Thoracic aorta (tissue), 2 donors: ENCODE data around the gene CAB39L. TPM values are rescaled to one million over a fixed set of nuclear protein-coding genes. Genes with fewer than 3 reads are reported as not detected.

ENCODE experiments used
- ATAC-seq: fragments of 150-250 bp; one replicate; pipeline ENCODE4 v1.8.0; 2017; ENCODE audit warnings: low read depth; ENCODE audit not compliant: insufficient number of reproducible peaks, low FRiP score
- DNase-seq: peaks from one replicate; pipeline ENCODE4 v3.0.0-alpha.2; 2020; ENCODE audit warnings: low spot score
- H3K27ac ChIP-seq, 2 donors: fragments of 200-600 bp; sonication (generic); 1 replicate in 1 of 2; 2 replicates in 1 of 2; pipeline ENCODE4 v1.5.1; 2016; ENCODE audit warnings: mild to moderate bottlenecking in 2 of 2, moderate library complexity in 2 of 2
- H3K27me3 ChIP-seq: fragments of 200-600 bp; sonication (generic); replicated peaks from 2 replicates; pipeline ENCODE4 v1.6.0; 2016; ENCODE audit warnings: mild to moderate bottlenecking; ENCODE audit not compliant: insufficient read depth
- H3K36me3 ChIP-seq: fragments of 200-600 bp; sonication (generic); one replicate; pipeline ENCODE4 v1.5.1; 2016
- H3K4me1 ChIP-seq, 2 donors: fragments of 200-600 bp; sonication (generic); 1 replicate in 1 of 2; 2 replicates in 1 of 2; pipeline versions ENCODE4 v1.5.1 to v1.6.0; 2016; ENCODE audit warnings: low read depth in 2 of 2, mild to moderate bottlenecking in 1 of 2; ENCODE audit not compliant: control insufficient read depth in 1 of 2
- H3K4me3 ChIP-seq: fragments of 200-600 bp; sonication (generic); 2 replicates; pipeline ENCODE4 v1.5.1; 2016; ENCODE audit warnings: mild to moderate bottlenecking
- H3K9me3 ChIP-seq: fragments of 200-600 bp; sonication (generic); 2 replicates; pipeline ENCODE4 v1.5.1; 2016
- total RNA-seq, 2 donors: library from RNA; depleted of rRNA; stranded (reverse); fragments of >200 nt; gene quantifications; one replicate each; pipeline versions ENCODE4 v1.1.0 to v1.2.3, GENCODE V29; 2016
- TF ChIP-seq, protein P1 (sequence below): fragments of 200-600 bp; sonication (generic); IDR thresholded peaks from one replicate; pipeline ENCODE4 v1.5.1; 2019; ENCODE audit warnings: antibody characterized with exemption

The CAB39L gene
- total RNA-seq, 2 donors from 2014 or later, result 38.7 to 46.7 TPM

GRCh38 chr13:49466292-49466838 lies 22.5 kb upstream of the CAB39L start:
- DNase-seq (no peak), ATAC-seq (no peak)
- no peak overlapping the region for H3K27ac ChIP-seq
- H3K27me3 ChIP-seq, result no peaks in the 10 kb centered on the region
- H3K4me3 ChIP-seq, result no peak overlapping the region
- peaks cover 12% of the 10 kb centered on the region for H3K36me3 ChIP-seq
- no peaks in the 10 kb centered on the region for H3K4me1 ChIP-seq
- H3K9me3 ChIP-seq, result no peaks in the 10 kb centered on the region
- TF ChIP-seq, protein P1, sequence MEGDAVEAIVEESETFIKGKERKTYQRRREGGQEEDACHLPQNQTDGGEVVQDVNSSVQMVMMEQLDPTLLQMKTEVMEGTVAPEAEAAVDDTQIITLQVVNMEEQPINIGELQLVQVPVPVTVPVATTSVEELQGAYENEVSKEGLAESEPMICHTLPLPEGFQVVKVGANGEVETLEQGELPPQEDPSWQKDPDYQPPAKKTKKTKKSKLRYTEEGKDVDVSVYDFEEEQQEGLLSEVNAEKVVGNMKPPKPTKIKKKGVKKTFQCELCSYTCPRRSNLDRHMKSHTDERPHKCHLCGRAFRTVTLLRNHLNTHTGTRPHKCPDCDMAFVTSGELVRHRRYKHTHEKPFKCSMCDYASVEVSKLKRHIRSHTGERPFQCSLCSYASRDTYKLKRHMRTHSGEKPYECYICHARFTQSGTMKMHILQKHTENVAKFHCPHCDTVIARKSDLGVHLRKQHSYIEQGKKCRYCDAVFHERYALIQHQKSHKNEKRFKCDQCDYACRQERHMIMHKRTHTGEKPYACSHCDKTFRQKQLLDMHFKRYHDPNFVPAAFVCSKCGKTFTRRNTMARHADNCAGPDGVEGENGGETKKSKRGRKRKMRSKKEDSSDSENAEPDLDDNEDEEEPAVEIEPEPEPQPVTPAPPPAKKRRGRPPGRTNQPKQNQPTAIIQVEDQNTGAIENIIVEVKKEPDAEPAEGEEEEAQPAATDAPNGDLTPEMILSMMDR, result no peak

DNA sequence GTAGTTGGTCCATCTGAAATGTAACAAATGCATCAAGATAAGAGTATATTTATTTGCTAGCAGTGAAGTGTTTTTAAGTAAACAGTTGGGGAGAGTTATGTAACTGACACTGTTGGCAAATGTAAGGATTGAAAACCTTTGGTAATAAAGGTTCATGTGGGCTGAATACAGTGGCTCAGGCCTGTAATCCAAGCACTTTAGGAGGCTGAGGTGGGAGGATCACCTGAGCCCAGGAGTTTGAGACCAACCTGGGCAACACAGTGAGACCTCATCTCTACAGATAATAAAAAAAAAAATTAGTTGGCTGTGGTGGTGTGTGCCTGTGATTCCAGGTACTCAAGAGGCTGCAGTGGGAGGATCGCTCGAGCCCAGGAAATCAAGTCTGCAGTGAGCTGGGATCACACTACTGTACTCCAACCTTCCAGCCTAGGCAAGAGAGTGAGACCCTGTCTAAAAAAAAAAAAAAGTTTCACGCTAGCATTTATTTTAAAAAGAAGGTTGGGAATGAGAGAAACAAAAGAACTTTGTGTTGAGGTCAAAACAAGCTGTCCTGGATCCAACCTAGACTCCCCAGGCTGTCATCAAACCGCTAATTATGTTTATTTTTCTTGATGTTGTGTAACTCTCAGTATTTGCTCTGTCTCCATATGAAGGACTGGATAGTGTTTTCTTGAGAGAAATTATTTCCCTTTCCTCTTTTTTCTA lies 20.9 kb upstream of the CAB39L start:
- no peak overlapping the region for H3K4me3 ChIP-seq
- H3K27me3 ChIP-seq, result no peaks in the 10 kb centered on the region
- DNase-seq (no peak), ATAC-seq (no peak)
- H3K27ac ChIP-seq, result no peak overlapping the region
- H3K36me3 ChIP-seq, result peaks cover 17% of the 10 kb centered on the region
- TF ChIP-seq, protein P1, result no peak
- no peaks in the 10 kb centered on the region for H3K9me3 ChIP-seq
- H3K4me1 ChIP-seq, result no peaks in the 10 kb centered on the region

DNA sequence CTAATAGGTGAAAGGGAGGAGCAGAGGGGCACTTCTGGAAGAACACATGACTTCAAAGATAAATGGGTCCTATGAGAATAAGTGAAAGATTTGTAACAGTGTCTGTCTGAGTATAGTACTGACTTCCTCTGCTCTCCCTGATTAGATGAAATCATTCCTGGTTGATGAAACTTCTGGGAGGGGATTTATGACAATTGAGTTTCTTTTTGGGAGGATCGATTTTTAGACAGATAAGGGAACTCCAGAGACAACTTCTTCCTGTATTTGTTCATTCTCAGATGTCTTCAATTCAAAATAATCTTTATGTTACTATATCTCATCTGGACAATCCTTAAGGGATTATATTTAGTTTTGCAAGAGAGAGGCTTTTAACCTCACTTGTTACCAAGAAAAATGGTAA lies 20.2 kb upstream of the CAB39L start:
- peaks cover 17% of the 10 kb centered on the region for H3K36me3 ChIP-seq
- TF ChIP-seq, protein P1, result no peak

DNA sequence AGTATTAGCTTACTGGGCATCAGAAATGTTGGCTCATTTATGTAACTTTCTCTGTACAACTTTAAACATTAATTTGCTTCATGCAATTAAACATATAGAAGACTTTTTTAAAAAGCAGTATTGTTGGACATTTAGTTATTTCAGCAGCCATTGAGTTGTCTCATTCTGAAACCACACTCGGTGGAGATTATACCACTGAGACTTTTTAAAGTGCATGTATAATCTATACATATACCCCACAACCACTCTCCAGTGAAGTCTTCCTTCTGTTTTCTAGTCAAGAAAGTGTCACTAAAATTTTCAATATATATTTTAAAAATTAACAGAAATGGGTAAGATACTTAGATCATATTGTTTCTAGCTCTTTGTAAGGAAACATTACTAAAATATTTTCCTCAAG lies 15.7 kb upstream of the CAB39L start:
- Histone ChIP-seq H3K4me1 (peaks cover 4 to 17% of the 10 kb centered on the region in 2 donors), H3K27me3 (no peaks in the 10 kb centered on the region), H3K4me3 (no peak overlapping the region), H3K9me3 (no peaks in the 10 kb centered on the region), H3K36me3 (peaks cover 17% of the 10 kb centered on the region), H3K27ac (no peak overlapping the region)
- ATAC-seq (no peak), DNase-seq (no peak)
- TF ChIP-seq, protein P1, result no peak

More for the DNA sequence above, 20.2 kb upstream of the CAB39L start:
- no peaks in the 10 kb centered on the region for H3K9me3 ChIP-seq
- H3K27me3 ChIP-seq, result no peaks in the 10 kb centered on the region
- H3K4me3 ChIP-seq, result no peak overlapping the region
- no peaks in the 10 kb centered on the region for H3K4me1 ChIP-seq
- no peak for ATAC-seq
- no peak overlapping the region for H3K27ac ChIP-seq
- no peak for DNase-seq

- Histone ChIP-seq H3K4me1 (peaks cover 4 to 17% of the 10 kb centered on the region in 2 donors), H3K9me3 (no peaks in the 10 kb centered on the region), H3K36me3 (peaks cover 6% of the 10 kb centered on the region), H3K27ac (no peak overlapping the region), H3K27me3 (no peaks in the 10 kb centered on the region), H3K4me3 (no peak overlapping the region)
- ATAC-seq (peak; percentile 65), DNase-seq (no peak)
- TF ChIP-seq, protein P1, result no peak
Observed at GRCh38 chr13:49457221-49457620, 13.4 kb upstream of the CAB39L start.
